IMR-90 (cell line): ENCODE measurements around the gene NACC2.

Experiments used
- CEBPB ChIP-seq: IDR thresholded peaks from 2 replicates; pipeline ENCODE4 v1.6.1; 2012; ENCODE audit warnings: low read depth, low read length, improper control_type of control experiment
- CHD1 ChIP-seq: IDR thresholded peaks from 2 replicates; pipeline ENCODE4 v1.6.1; 2012; ENCODE audit warnings: low read depth, low read length, improper control_type of control experiment
- CTCF ChIP-seq: conservative IDR thresholded peaks from 2 replicates; pipeline ENCODE4 v1.5.1; 2012; ENCODE audit warnings: mild to moderate bottlenecking, low read depth, low read length, improper control_type of control experiment
- FOS ChIP-seq: fragments of 150-350 bp; IDR thresholded peaks from 2 replicates; pipeline ENCODE4 v1.6.1; 2016; ENCODE audit warnings: low read depth, low read length
- MAFK ChIP-seq: IDR thresholded peaks from 2 replicates; pipeline ENCODE4 v1.6.1; 2012; ENCODE audit warnings: low read depth, low read length, improper control_type of control experiment
- MXI1 ChIP-seq: IDR thresholded peaks from 2 replicates; pipeline ENCODE4 v1.6.1; 2012; ENCODE audit warnings: low read depth, mild to moderate bottlenecking, low read length, moderate library complexity, borderline replicate concordance
- NFE2L2 ChIP-seq: fragments of 150-350 bp; IDR thresholded peaks from 2 replicates; pipeline ENCODE4 v1.6.1; 2016; ENCODE audit warnings: low read depth, mild to moderate bottlenecking, low read length
- POLR2A ChIP-seq: IDR thresholded peaks from 2 replicates; pipeline ENCODE4 v1.6.1; 2012; ENCODE audit warnings: mild to moderate bottlenecking, low read depth, low read length
- RAD21 ChIP-seq: IDR thresholded peaks from 2 replicates; pipeline ENCODE4 v1.6.1; 2012; ENCODE audit warnings: low read length, improper control_type of control experiment
- RCOR1 ChIP-seq: IDR thresholded peaks from 2 replicates; pipeline ENCODE4 v1.6.1; 2012; ENCODE audit warnings: mild to moderate bottlenecking, low read length, improper control_type of control experiment; ENCODE audit not compliant: insufficient replicate concordance
- RFX5 ChIP-seq: IDR thresholded peaks from 2 replicates; pipeline ENCODE4 v1.8.0; 2012; ENCODE audit warnings: low read depth, mild to moderate bottlenecking, low read length, moderate library complexity
- SMC3 ChIP-seq: fragments of 150-350 bp; IDR thresholded peaks from 2 replicates; pipeline ENCODE4 v1.6.1; 2016; ENCODE audit warnings: low read depth, mild to moderate bottlenecking, antibody characterized with exemption, low read length, moderate library complexity
- USF2 ChIP-seq: fragments of 150-350 bp; IDR thresholded peaks from 2 replicates; pipeline ENCODE4 v1.6.1; 2017; ENCODE audit warnings: mild to moderate bottlenecking, antibody characterized with exemption, low read length, low read depth

- TF ChIP-seq CTCF: no peak
- TF ChIP-seq RAD21: no peak
- TF ChIP-seq RFX5: no peak
- TF ChIP-seq MXI1: no peak
- TF ChIP-seq SMC3: no peak
- no peak for TF ChIP-seq POLR2A
- no peak for TF ChIP-seq CEBPB
- no peak for TF ChIP-seq RCOR1
- TF ChIP-seq FOS: no peak
- no peak for TF ChIP-seq MAFK
- TF ChIP-seq CHD1: no peak
- TF ChIP-seq NFE2L2: no peak
- TF ChIP-seq USF2: no peak
These were observed 36.2 kb downstream of the NACC2 start for GRCh38 chr9:136058801-136059302.
